Vagina (tissue), 2 donors: ENCODE results near the gene SMS. TPM values are rescaled to one million over a fixed set of nuclear protein-coding genes. Genes with fewer than 3 reads are reported as not detected.

ENCODE experiments used
- DNase-seq, 2 donors: peaks; one replicate each; pipeline ENCODE4 v3.0.0-alpha.2; 2017; ENCODE audit errors: extremely low spot score in 2 of 2
- H3K27ac ChIP-seq: fragments of 200-600 bp; sonication (generic); one replicate; pipeline ENCODE4 v1.5.1; 2019
- H3K27me3 ChIP-seq: fragments of 200-600 bp; sonication (generic); one replicate; pipeline ENCODE4 v1.5.1; 2019
- H3K36me3 ChIP-seq, 2 donors: fragments of 200-600 bp; sonication (generic); one replicate each; pipeline ENCODE4 v1.5.1; 2017 to 2019
- H3K4me1 ChIP-seq: fragments of 200-600 bp; sonication (generic); one replicate; pipeline ENCODE4 v1.5.1; 2019
- H3K4me3 ChIP-seq, 2 donors: fragments of 200-600 bp; sonication (generic); 1 replicate in 1 of 2; 2 replicates in 1 of 2; pipeline ENCODE4 v1.5.1; 2016 to 2019
- H3K9me3 ChIP-seq: fragments of 200-600 bp; sonication (generic); one replicate; pipeline ENCODE4 v1.5.1; 2019
- CTCF ChIP-seq, 3 experiments: fragments of 450-650 bp in 2 of 3; fragments of 200-600 bp in 1 of 3; sonication (generic) in 1 of 3; IDR thresholded peaks; one replicate each; pipeline ENCODE4 v1.5.1; 2017 to 2019; ENCODE audit warnings: antibody characterized with exemption in 3 of 3, mild to moderate bottlenecking in 2 of 3, moderate library complexity in 2 of 3
- POLR2A ChIP-seq, 2 donors: fragments of 450-650 bp; IDR thresholded peaks; one replicate each; pipeline ENCODE4 v1.6.1; 2017; ENCODE audit warnings: antibody characterized with exemption in 2 of 2, mild to moderate bottlenecking in 2 of 2, moderate library complexity in 2 of 2
- POLR2AphosphoS5 ChIP-seq, 2 donors: sonication (generic); formaldehyde crosslinking; IDR thresholded peaks; one replicate each; pipeline ENCODE4 v1.9.0; 2017; ENCODE audit warnings: antibody characterized with exemption in 2 of 2, mild to moderate bottlenecking in 2 of 2, low read depth in 1 of 2; ENCODE audit not compliant: insufficient read depth in 1 of 2
- intact Hi-C: fragments of 100-400 bp; cut with DNase I; formaldehyde crosslinking; loops from one replicate; pipeline ENCODE4 v1.15.1; 2023
- total RNA-seq: library from RNA; depleted of rRNA; stranded (reverse); fragments of >200 nt; gene quantifications from one replicate; pipeline ENCODE4 v1.2.3, GENCODE V29; 2016

The SMS gene
- total RNA-seq, 1 donor from 2014 or later: 36.8 TPM

- Histone ChIP-seq H3K4me1 (no peaks in the 10 kb centered on the region), H3K36me3 (no peaks in the 10 kb centered on the region), H3K27me3 (no peaks in the 10 kb centered on the region), H3K4me3 (no peak overlapping the region), H3K27ac (no peak overlapping the region), H3K9me3 (no peaks in the 10 kb centered on the region)
- DNase-seq: no peak
- TF ChIP-seq CTCF (IDR thresholded peaks at IDR 0.05) (no peak), POLR2A (IDR thresholded peaks at IDR 0.05) (no peak), POLR2AphosphoS5 (IDR thresholded peaks at IDR 0.05; ENCODE audit: insufficient read depth in 1 of 2, low read depth in 1 of 2) (no peak)
- intact Hi-C loops: no loop called here
Measured at GRCh38 chrX:22025751-22026150, 85.2 kb downstream of the SMS start.

- Histone ChIP-seq H3K36me3 (no peaks in the 10 kb centered on the region), H3K9me3 (no peaks in the 10 kb centered on the region), H3K4me1 (no peaks in the 10 kb centered on the region), H3K27me3 (no peaks in the 10 kb centered on the region), H3K27ac (no peak overlapping the region), H3K4me3 (no peak overlapping the region)
- DNase-seq: no peak
- TF ChIP-seq CTCF (IDR thresholded peaks at IDR 0.05): no peak
- no peak for TF ChIP-seq POLR2AphosphoS5 (IDR thresholded peaks at IDR 0.05; ENCODE audit: insufficient read depth in 1 of 2, low read depth in 1 of 2)
- TF ChIP-seq POLR2A (IDR thresholded peaks at IDR 0.05): no peak
- intact Hi-C loops: no loop called here
Measured at GRCh38 chrX:22026731-22027130, 86.2 kb downstream of the SMS start.

GRCh38 chrX:22032084-22032483, 91.6 kb downstream of the SMS start, which contains the start of gene PHEX:
Gene PHEX, plus strand, starts transcription at chrX:22032325. Its CDS starts 681 bp downstream, at chrX:22033006.
- TF ChIP-seq CTCF (IDR thresholded peaks at IDR 0.05): no peak
- TF ChIP-seq POLR2A (IDR thresholded peaks at IDR 0.05): no peak
- TF ChIP-seq POLR2AphosphoS5 (IDR thresholded peaks at IDR 0.05; ENCODE audit: insufficient read depth in 1 of 2, low read depth in 1 of 2): no peak
- Histone ChIP-seq H3K36me3 (no peaks in the 10 kb centered on the region), H3K27me3 (no peaks in the 10 kb centered on the region), H3K4me3 (no peak within 1 kb of the TSS), H3K9me3 (no peaks in the 10 kb centered on the region), H3K27ac (no peak within 1 kb of the TSS), H3K4me1 (no peaks in the 10 kb centered on the region)
- intact Hi-C loops: no loop called here
- no peak for DNase-seq

DNA sequence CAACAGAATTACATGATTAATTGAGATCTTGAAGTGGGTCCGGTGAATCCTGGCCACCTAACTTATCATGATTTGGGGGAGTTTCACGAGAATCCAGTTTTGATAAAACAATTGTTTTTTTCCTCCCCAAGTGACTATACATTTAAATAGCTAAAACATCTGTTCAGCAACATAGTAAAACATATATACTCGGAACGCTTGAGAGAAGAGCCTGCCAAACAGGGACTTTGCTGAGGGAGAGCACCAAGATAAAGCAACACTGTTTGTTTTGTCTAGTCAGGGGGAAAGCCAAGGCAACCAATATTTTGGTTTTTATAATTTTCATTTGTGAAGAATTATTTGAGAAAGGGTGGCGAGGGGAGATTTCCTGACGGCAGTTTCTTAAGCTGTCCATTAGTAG, 92.0 kb downstream of the SMS start:
- no peak overlapping the region for H3K4me3 ChIP-seq
- no peaks in the 10 kb centered on the region for H3K9me3 ChIP-seq
- TF ChIP-seq POLR2A (IDR thresholded peaks at IDR 0.05) (no peak), CTCF (IDR thresholded peaks at IDR 0.05) (no peak)
- no peaks in the 10 kb centered on the region for H3K36me3 ChIP-seq
- no peaks in the 10 kb centered on the region for H3K4me1 ChIP-seq
- DNase-seq: no peak
- intact Hi-C loops: no loop called here
- H3K27me3 ChIP-seq: no peaks in the 10 kb centered on the region
- H3K27ac ChIP-seq: no peak overlapping the region

- intact Hi-C loops: no loop called here
- DNase-seq: no peak
- Histone ChIP-seq H3K4me3 (no peak overlapping the region), H3K9me3 (no peaks in the 10 kb centered on the region), H3K4me1 (no peaks in the 10 kb centered on the region), H3K27me3 (no peaks in the 10 kb centered on the region), H3K36me3 (no peaks in the 10 kb centered on the region), H3K27ac (no peak overlapping the region)
- TF ChIP-seq POLR2AphosphoS5 (IDR thresholded peaks at IDR 0.05; ENCODE audit: insufficient read depth in 1 of 2, low read depth in 1 of 2) (no peak), CTCF (IDR thresholded peaks at IDR 0.05) (no peak), POLR2A (IDR thresholded peaks at IDR 0.05) (no peak)
Measured at GRCh38 chrX:22033818-22034217, 93.3 kb downstream of the SMS start.
